RCC 7860 (cell line): ENCODE measurements around the gene FERMT3.

ENCODE experiments used
- DNase-seq: peaks from one replicate; pipeline ENCODE4 v3.0.0-alpha.2; 2015; ENCODE audit warnings: low spot score
- FAIRE-seq: peaks from 2 replicates; lab custom pipeline; 2012; peaks lifted over from hg19 to GRCh38; lab: Jason Lieb, UNC

Gene FERMT3

DNA sequence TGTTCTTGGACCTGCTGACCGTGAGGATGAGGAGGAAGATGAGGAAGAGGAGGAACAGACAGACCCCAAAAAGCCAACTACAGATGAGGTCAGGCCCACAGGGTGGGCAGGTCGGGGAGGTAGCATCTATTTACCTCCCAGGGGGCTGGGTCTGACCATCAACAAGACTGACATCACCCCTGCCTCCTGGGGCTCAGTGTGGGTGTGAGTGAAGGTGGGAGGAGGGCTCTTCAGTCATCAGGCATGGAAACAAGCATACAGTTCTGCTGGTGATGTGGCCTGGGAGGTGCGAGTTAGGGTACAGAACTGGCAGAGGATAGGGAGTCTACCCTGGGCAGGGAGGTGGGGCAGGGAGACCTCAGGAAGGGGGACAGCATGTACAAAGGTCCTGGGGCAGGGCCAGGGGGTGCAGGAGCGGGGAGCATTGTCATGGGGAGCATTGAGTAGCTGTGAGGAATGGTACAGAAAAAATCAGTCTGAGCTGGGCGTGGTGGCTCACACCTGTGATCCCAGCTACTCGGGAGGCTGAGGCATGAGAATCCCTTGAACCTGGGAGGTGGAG, 53.7 kb downstream of the FERMT3 start:
- no peak for FAIRE-seq
- no peak for DNase-seq

DNA sequence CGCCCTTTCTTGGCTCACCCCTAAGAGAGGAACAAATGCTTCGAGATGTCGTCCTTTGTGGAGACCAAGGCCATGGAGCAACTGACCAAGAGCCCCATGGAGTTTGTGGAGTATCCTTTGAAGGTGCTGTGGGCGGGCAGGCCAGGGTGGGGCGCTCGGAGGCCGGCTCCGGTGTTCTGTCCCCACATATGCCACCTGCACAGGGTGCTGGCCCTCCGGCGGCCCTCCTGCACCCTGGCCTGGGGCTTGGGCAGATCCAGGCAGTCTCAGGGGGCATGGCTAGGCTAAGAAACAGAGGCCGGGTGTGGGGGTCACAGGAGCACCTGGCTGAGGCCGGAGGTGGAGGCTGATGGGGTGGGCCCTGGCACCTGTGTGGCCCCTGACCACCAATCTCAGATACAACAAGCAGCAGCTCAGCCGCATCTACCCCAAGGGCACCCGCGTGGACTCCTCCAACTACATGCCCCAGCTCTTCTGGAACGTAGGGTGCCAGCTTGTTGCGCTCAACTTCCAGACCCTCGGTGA, 55.1 kb downstream of the FERMT3 start:
- FAIRE-seq (no peak), DNase-seq (no peak)

DNA sequence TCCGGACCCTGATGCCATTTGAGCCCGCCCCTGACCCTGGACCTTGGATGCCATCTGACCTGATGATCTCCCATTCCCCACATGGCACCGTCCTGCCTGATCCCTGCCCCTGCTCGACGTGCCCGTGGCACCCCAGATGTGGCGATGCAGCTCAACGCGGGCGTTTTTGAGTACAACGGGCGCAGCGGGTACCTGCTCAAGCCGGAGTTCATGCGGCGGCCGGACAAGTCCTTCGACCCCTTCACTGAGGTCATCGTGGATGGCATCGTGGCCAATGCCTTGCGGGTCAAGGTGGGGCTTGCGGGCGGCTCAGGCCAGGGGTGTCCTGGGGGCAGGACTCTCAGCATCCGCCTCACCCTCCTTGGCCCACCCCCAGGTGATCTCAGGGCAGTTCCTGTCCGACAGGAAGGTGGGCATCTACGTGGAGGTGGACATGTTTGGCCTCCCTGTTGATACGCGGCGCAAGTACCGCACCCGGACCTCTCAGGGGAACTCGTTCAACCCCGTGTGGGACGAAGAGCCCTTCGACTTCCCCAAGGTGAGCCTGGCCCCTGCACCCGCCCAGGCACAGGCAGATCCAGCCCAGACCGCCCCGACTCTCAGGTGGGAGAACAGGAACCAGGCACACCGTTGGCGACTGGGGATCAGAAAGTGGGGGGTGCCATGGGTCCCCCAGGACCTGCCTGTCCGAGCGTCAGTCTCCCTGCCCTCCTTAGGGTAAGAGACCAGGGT, 55.9 kb downstream of the FERMT3 start:
- FAIRE-seq, result no peak
- no peak for DNase-seq

DNA sequence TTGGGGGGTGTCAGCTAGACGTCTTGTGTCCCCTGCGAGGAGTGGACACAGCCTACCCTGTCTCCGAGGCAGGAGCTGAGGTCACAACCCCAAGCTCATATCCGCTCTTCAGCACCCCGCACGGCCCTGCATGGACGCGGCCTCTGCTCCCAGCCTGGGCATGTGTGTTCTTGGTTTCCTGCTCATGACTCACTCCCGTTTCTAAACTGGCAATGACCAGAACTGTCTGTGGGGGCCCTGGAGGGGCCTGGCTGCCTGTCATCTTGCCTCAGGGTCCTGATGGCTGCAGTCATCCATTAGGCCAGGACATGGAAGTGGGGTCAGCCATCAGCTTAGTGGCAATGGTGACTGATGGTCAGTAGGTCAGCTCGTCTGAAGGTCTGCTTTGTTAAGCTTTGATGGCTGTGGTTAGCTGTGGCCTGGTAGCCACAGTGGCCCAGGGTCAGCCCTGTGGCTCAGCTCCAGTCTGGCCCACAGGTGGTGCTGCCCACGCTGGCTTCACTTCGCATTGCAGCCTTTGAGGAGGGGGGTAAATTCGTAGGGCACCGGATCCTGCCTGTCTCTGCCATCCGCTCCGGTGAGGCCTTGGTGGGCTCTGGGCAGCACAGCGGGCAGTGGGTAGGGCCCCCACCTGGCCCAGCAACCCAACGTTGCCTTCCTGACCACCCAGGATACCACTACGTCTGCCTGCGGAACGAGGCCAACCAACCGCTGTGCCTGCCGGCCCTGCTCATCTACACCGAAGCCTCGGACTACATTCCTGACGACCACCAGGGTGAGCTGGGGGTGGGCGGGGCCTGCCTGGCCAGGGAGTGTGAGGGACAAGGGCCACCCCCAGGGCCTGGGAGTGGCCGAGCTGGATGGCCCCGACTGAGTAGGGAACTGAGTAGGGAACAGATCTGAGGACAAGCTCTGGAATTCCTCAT, 56.8 kb downstream of the FERMT3 start:
- DNase-seq (peak; percentile 35), FAIRE-seq (no peak)

DNA sequence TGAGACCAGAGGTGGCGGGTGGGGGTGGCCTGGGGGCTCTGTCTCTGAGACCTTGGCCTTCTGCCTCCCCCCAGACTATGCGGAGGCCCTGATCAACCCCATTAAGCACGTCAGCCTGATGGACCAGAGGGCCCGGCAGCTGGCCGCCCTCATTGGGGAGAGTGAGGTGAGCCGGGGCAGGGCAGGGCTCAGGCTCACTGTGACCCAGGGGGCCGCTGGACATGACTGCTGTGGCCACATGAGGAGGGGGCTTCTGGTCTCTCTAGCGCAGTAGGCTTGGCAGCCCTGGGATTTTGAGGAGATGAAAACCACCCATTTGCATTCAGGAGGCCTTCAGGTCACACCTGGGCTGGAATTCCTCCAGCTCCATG, 57.4 kb downstream of the FERMT3 start:
- DNase-seq, result no peak
- no peak for FAIRE-seq

DNA sequence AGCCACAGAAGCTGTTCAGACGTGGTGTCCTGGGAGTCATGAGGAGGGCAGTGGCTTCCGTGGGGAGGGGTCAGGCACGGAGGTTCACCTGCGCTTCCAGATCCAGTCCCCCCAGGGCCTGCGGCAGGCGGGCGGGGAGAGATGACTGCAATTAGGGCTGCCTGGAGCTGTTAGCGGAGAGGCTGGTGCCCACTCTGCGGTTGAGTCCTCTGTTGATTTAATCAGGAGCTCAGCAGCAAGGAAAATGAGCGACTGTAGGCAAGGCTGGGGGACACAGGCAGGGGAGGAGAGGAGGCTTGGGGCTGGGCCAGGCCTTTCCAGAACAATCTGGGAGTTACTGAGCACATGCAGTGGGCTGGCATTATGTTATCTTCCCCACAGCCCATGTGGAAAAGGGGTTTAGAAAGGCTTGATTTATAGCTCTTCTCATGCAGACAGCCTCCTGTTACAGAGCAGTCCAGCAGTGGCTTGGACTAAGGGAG, 57.9 kb downstream of the FERMT3 start:
- no peak for DNase-seq
- FAIRE-seq, result no peak

DNA sequence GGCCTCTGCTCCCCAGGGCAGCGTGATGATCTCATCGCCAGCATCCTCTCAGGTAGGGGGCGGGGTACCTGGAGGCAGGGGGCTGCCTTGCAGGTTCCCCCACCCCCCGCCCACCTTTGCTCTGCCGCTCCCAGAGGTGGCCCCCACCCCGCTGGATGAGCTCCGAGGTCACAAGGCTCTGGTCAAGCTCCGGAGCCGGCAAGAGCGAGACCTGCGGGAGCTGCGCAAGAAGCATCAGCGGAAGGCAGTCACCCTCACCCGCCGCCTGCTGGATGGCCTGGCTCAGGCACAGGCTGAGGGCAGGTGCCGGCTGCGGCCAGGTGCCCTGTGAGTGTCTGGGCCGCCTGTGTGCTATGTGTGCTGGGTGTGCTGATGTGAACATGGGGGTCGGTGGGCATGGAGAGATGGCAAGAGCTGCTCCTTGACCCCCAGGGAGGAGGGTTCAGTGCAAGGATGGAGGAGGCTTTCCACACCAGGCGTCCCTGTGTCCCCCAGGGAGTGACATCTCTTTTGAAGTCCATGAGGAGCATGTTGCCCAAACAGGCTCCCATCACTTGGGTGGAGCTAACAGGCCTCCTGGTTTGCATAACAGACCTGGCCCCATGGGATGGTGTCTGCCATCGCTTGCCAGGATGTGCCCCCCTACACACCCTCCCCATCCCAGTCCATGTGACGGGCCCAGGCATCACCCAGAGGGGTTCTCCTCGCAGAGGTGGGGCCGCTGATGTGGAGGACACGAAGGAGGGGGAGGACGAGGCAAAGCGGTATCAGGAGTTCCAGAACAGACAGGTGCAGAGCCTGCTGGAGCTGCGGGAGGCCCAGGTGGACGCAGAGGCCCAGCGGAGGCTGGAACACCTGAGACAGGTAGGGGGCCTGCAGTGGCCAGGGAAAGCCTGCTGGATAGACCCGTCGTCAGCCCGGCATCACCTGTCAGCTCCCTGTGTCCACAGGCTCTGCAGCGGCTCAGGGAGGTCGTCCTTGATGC, 58.9 kb downstream of the FERMT3 start:
- FAIRE-seq (no peak), DNase-seq (no peak)

DNA sequence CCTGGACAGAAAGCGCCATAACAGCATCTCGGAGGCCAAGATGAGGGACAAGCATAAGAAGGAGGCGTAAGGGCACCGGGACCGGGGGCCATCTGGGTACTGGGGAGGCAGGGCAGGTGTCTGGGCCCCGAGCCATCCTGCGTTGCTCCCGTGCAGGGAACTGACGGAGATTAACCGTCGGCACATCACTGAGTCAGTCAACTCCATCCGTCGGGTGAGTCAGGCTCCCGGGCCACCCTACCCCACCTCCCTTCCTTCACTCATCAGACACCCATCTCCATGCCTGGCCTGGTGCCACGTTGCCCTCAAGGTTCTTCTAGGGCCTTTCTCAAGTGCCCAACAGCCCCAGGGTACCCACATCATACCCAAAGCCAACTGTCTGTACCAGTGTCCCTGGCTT, 59.8 kb downstream of the FERMT3 start:
- FAIRE-seq (no peak), DNase-seq (no peak)

DNA sequence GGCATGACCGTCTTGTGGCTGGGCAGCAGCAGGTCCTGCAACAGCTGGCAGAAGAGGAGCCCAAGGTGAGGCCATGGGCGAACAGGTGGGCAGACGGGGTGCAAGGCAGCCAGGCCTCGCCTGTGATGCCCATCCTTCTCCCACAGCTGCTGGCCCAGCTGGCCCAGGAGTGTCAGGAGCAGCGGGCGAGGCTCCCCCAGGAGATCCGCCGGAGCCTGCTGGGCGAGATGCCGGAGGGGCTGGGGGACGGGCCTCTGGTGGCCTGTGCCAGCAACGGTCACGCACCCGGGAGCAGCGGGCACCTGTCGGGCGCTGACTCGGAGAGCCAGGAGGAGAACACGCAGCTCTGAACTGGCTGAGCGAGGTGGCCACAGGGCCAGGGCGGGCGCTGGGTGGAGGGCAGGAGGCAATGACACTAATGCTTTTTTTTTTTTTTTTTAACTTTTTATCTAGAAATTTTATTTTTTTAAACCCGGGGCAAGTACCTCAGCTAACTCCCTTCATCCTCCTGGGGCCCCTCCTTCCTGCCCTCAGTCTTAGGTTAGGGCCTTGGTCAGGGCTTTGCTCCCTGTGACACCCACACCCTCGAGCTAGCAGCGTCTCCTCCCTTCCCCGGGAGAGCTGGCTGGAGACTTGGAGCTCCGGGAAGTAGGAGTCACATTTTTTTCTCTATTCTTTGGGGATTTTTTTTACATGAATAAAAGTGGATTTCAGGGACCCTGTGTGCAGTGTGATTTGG, 60.9 kb downstream of the FERMT3 start:
- no peak for FAIRE-seq
- no peak for DNase-seq

DNA sequence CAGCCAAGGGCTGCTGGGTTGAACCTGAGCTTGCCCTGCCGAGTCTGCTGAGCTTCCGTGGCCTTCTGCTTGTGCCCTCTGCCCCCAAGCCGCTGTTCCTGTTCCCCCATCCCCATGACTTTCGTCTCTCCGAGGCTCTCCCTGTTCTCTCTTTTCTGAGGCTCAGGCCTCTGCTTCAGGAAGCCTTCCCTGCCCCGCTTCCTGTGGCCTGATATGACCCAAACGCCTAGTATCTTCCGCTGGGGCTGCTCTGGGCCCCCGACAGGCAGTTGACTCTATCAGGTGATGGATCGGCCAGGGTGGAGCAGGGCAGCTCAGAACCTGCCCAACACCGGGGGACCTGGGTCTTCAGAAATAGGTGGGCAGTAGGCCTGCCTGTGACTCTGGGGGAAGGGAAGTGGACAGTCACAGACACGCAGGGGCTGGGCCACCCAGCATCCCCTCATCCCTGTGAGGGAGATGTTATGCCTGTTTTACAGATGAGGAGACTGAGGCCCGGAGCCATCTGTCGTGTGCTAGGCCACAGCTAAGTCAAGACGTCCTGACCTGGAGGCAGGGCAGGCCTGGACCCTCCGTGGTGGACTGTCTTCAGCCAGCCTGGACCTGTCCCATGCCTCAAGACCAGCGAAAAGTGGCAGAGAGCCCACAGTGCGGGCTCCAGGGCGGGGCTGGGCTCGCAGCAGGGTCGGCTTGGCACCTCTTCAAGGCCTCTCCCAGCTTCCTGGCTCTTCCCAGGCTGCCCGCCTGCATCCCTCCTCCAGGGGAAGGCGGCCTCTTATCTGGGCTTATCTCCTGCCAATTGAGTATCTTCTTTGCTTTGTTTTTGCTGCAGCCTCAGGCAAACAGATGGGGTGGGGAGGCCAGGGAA, 61.7 kb downstream of the FERMT3 start:
- FAIRE-seq (no peak), DNase-seq (no peak)

DNA sequence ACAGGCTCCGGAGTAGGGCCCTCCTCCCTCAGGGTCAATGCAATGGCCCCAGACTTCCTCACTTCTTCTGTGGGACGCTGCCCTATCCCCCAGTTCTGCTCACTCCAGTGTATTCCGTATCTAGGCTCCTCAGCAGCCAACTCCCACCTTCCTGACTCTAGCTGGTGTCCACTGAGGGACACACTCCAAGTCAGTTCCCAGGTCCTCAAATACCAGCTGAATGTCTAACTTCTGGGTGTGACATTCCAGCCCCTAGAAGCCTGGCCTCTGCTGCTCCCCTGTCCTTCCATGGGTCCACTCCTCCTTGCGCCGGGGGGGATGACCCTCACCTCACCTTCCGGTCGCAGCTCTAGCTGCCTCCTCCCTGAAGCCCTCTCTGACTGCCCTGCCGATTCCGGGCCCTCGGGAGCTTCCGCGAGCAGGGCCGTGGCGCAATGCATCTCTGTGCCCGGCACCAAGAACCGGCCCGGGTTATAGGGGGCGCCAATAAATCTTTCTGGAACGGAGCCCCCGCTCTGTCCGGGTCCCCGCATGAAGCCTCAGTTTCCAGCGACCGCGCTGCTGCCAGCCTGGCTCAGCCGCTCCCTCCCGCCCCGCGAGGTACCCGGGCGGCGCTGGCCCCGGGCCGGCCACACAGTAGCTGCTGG, 62.5 kb downstream of the FERMT3 start:
- FAIRE-seq, result no peak
- DNase-seq, result peak; percentile 56

DNA sequence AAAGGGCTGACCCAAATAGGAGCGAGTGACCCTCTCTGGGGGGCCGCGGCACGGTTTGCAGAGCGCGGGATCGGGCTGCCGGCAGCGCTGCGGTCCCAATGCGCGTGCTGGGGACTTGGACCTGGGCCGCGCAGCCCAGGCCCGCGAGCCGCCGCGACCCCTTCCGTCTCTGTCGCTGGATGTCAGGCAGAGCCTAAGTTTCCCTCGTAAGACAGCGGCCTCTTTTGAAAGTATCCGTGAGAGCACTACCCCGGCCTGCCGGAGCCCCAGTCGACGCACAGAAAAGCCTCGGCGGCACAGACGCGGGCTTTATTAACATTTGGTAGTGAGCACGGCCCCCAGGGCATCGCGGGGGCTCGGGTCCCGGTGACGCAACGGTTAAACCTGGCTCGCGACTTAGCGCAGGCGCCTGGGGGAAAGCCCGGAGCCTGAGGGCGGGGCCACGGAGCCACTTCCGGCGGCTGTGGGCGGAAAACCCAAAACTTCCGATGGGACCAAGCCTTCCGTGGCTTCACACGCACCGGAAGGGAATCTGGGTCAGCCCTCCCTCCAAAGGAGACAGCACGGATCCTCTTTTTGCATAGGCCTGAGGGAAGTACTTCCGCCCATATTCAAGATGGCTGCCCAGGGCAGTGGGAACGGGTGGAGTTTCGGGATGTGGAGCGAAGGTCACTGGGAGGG, 63.2 kb downstream of the FERMT3 start:
- peak; percentile 77 for FAIRE-seq
- peak; percentile 98 for DNase-seq
